GM18511 (cell line): ENCODE measurements around the gene OLIG3.

Source experiments
- ATAC-seq: cut with Tn5 transposase; IDR thresholded peaks from one replicate; pipeline ENCODE4 v1.9.1; 2021; ENCODE audit warnings: mild to moderate bottlenecking, moderate library complexity; ENCODE audit not compliant: unreplicated experiment

Gene OLIG3

GRCh38 chr6:137494281-137494987, at the start of gene OLIG3:
TSS of gene OLIG3 (minus strand) at chr6:137494394. CDS start at chr6:137494170, 224 bp downstream.
- ATAC-seq, result no peak

- ATAC-seq, result no peak
Measured at GRCh38 chr6:137543114-137543513, 48.9 kb upstream of the OLIG3 start.

GRCh38 chr6:137542713-137543112, 48.5 kb upstream of the OLIG3 start:
- no peak for ATAC-seq

- no peak for ATAC-seq
Measured at GRCh38 chr6:137541534-137542063, 47.4 kb upstream of the OLIG3 start.

GRCh38 chr6:137536104-137536773, 42.0 kb upstream of the OLIG3 start:
- ATAC-seq, result no peak

GRCh38 chr6:137531376-137532092, 37.3 kb upstream of the OLIG3 start:
- ATAC-seq, result no peak

GRCh38 chr6:137530404-137530803, 36.2 kb upstream of the OLIG3 start:
- no peak for ATAC-seq

- no peak for ATAC-seq
Measured at GRCh38 chr6:137522831-137523230, 28.6 kb upstream of the OLIG3 start.

- no peak for ATAC-seq
Measured at GRCh38 chr6:137522198-137522798, 28.1 kb upstream of the OLIG3 start.

- ATAC-seq, result no peak
Measured at GRCh38 chr6:137520520-137520919, 26.3 kb upstream of the OLIG3 start.

GRCh38 chr6:137519629-137520176, 25.5 kb upstream of the OLIG3 start:
- ATAC-seq, result no peak

- no peak for ATAC-seq
Measured at GRCh38 chr6:137518386-137518983, 24.3 kb upstream of the OLIG3 start.

- no peak for ATAC-seq
Measured at GRCh38 chr6:137514418-137514817, 20.2 kb upstream of the OLIG3 start.

- ATAC-seq, result no peak
Measured at GRCh38 chr6:137512757-137513605, 18.8 kb upstream of the OLIG3 start.

GRCh38 chr6:137510923-137511322, 16.7 kb upstream of the OLIG3 start:
- ATAC-seq, result no peak

GRCh38 chr6:137498481-137499190, 4.4 kb upstream of the OLIG3 start:
- no peak for ATAC-seq

- ATAC-seq, result no peak
Measured at GRCh38 chr6:137497721-137498463, 3.7 kb upstream of the OLIG3 start.
